H1 (cell line): ENCODE measurements around the gene NFKBIE. TPM values are rescaled to one million over a fixed set of nuclear protein-coding genes. Genes with fewer than 3 reads are reported as not detected.

Experiments used
- microRNA counts: library from miRNA; unstranded; fragments of <30 nt; microRNA quantifications from one replicate; lab custom pipeline; 2015
- polyA plus RNA-seq, 7 experiments: library from polyadenylated mRNA; depleted of rRNA in 3 of 7; stranded (reverse) in 5 of 7; unstranded in 2 of 7; fragments of >200 nt in 5 of 7; fragments of 200-250 nt in 2 of 7; gene quantifications; 1 replicate in 5 of 7; 2 replicates in 1 of 7; 4 replicates in 1 of 7; pipeline versions ENCODE4 v1.2.1 to v1.2.3, GENCODE V29; 2011 to 2013; ENCODE audit warnings: missing spikeins in 2 of 7, mixed read lengths in 2 of 7
- small RNA-seq: library from polyadenylated mRNA; stranded (forward); fragments of <200 nt; extraction: miRNeasy Mini kit (QIAGEN cat#:217004); gene quantifications from one replicate; pipeline ENCODE3, GENCODE V24; 2013; ENCODE audit not compliant: insufficient read depth
- total RNA-seq: library from RNA; stranded (reverse); fragmentation: NEBNext Ultra II Directional; extraction: Animal tissue kit (Norgen Biotek cat#: 25700); gene quantifications from 2 replicates; pipeline ENCODE4 v1.2.1, GENCODE V29; 2021

NFKBIE gene
- total and polyA plus RNA-seq, 2 of the 8 experiments (the other 6 are each of a cell fraction or from before 2014, with no cell fraction given): 13.5 to 19.2 TPM

MicroRNAs encoded within 50 kb of the gene (microRNA counts, 767-probe panel; counts per million panel counts)
- 879 counts per million, percentile 95 among the panel's probes with 10 or more counts for microRNA hsa-miR-4647 (lab: Ali Mortazavi, UCI)

Small RNAs within 50 kb of the gene (small RNA-seq; reads per million reads assigned to genes)
- gene RN7SL811P: not detected

Other genes with a start within 250 kb of the NFKBIE start
- 81.8 and 82.0 TPM in 2 replicates for gene MRPL14, start 138.1 kb downstream of the NFKBIE start, total RNA-seq
- gene MRPL14, start 138.1 kb downstream of the NFKBIE start, polyA plus RNA-seq (2011; rRNA removed): 97.1 and 105 TPM in 2 replicates
- gene TMEM63B, start 138.0 kb downstream of the NFKBIE start, total RNA-seq: 60.5 and 61.1 TPM in 2 replicates
- gene TMEM63B, start 138.0 kb downstream of the NFKBIE start, polyA plus RNA-seq (2011; rRNA removed): 96.8 and 110 TPM in 2 replicates
- 0.97 and 1.2 TPM in 2 replicates for gene CAPN11, start 106.7 kb downstream of the NFKBIE start, total RNA-seq
- 0.95 and 1.8 TPM in 2 replicates for gene CAPN11, start 106.7 kb downstream of the NFKBIE start, polyA plus RNA-seq (2011; rRNA removed)
- gene MYMX, start 48.6 kb downstream of the NFKBIE start, total RNA-seq: 4.7 and 5.2 TPM in 2 replicates
- 5.3 and 6.9 TPM in 2 replicates for gene MYMX, start 48.6 kb downstream of the NFKBIE start, polyA plus RNA-seq (2011; rRNA removed)
- gene SLC29A1, start 42.0 kb downstream of the NFKBIE start, total RNA-seq: 187 and 196 TPM in 2 replicates
- gene SLC29A1, start 42.0 kb downstream of the NFKBIE start, polyA plus RNA-seq (2011; rRNA removed): 558 and 626 TPM in 2 replicates
- gene HSP90AB1, start 18.4 kb downstream of the NFKBIE start, total RNA-seq: 2,224 and 2,297 TPM in 2 replicates
- gene HSP90AB1, start 18.4 kb downstream of the NFKBIE start, polyA plus RNA-seq (2011; rRNA removed): 1,244 and 1,564 TPM in 2 replicates
- 29.5 and 32.3 TPM in 2 replicates for gene SLC35B2, start 8.0 kb downstream of the NFKBIE start, total RNA-seq
- gene SLC35B2, start 8.0 kb downstream of the NFKBIE start, polyA plus RNA-seq (2011; rRNA removed): 65.0 and 73.7 TPM in 2 replicates
- 15.5 and 15.7 TPM in 2 replicates for gene TMEM151B, start 4.9 kb upstream of the NFKBIE start, total RNA-seq
- 8.0 and 11.6 TPM in 2 replicates for gene TMEM151B, start 4.9 kb upstream of the NFKBIE start, polyA plus RNA-seq (2011; rRNA removed)
- gene AARS2, start 47.8 kb upstream of the NFKBIE start, total RNA-seq: 19.9 and 20.4 TPM in 2 replicates
- gene AARS2, start 47.8 kb upstream of the NFKBIE start, polyA plus RNA-seq (2011; rRNA removed): 8.6 and 12.8 TPM in 2 replicates
- not detected in 2 replicates for gene SPATS1, start 77.1 kb upstream of the NFKBIE start, total RNA-seq
- gene SPATS1, start 77.1 kb upstream of the NFKBIE start, polyA plus RNA-seq (2011; rRNA removed): not detected in 2 replicates
- 31.9 and 32.8 TPM in 2 replicates for gene CDC5L, start 122.2 kb upstream of the NFKBIE start, total RNA-seq
- gene CDC5L, start 122.2 kb upstream of the NFKBIE start, polyA plus RNA-seq (2011; rRNA removed): 5.1 and 8.4 TPM in 2 replicates